HepG2 (cell line): Measurements from ENCODE around the gene ERVH48-1. TPM values are rescaled to one million over a fixed set of nuclear protein-coding genes. Genes with fewer than 3 reads are reported as not detected.

Experiments used
- ATAC-seq: fragments of 200-7000 bp; cut with Tn5 transposase; 3 replicates; pipeline ENCODE4 v1.9.1; 2020; ENCODE audit warnings: mild to moderate bottlenecking, moderate library complexity
- BruUV-seq: library from RNA; stranded (reverse); fragments of 400-500 nt; replicated peaks from 2 replicates; lab custom pipeline; 2021; lab: Mats Ljungman, UMichigan
- CTCF ChIA-PET: fragments of 300-600 bp; formaldehyde crosslinking; extraction: SDS; loops from one replicate; lab custom pipeline; 2021; ENCODE audit warnings: low total read pairs, inconsistent platforms, low intra/inter-chr PET ratio; lab: Yijun Ruan, JAX
- POLR2A ChIA-PET: fragments of 350-600 bp; sonication (Branson Sonifier 250); formaldehyde crosslinking; loops from one replicate; lab custom pipeline; 2020; ENCODE audit warnings: antibody characterized with exemption, inconsistent platforms; lab: Yijun Ruan, JAX
- DNase-seq: peaks from one replicate; pipeline ENCODE4 v3.0.0-alpha.2; 2015; ENCODE audit warnings: low spot score
- FAIRE-seq: peaks from 3 replicates; lab custom pipeline; 2011; peaks lifted over from hg19 to GRCh38; lab: Jason Lieb, UNC
- H2AFZ ChIP-seq: one replicate; pipeline ENCODE4 v1.6.1; 2011; ENCODE audit warnings: low read length, inconsistent platforms
- H3K27ac ChIP-seq: fragments of 300-600 bp; 3 replicates; pipeline ENCODE4 v1.8.0; 2011; ENCODE audit warnings: mixed run types, mild to moderate bottlenecking, mixed read lengths, low read length, inconsistent platforms; ENCODE audit not compliant: insufficient read depth; ENCODE audit errors: extremely low read length
- H3K27me3 ChIP-seq, 2 experiments: fragments of 200-600 bp in 1 of 2; 2 replicates in 1 of 2; 3 replicates in 1 of 2; pipeline versions ENCODE4 v1.6.0 to v1.8.0; 2011; ENCODE audit warnings: low read length in 2 of 2, mild to moderate bottlenecking in 2 of 2, moderate library complexity in 2 of 2, inconsistent platforms in 1 of 2; ENCODE audit not compliant: insufficient read depth in 2 of 2, control insufficient read depth in 1 of 2
- H3K36me3 ChIP-seq, 2 experiments: fragments of 200-600 bp in 1 of 2; replicated peaks in 1 of 2; 2 replicates in 1 of 2; 3 replicates in 1 of 2; pipeline versions ENCODE4 v1.5.1 to v1.8.0; 2011; ENCODE audit warnings: low read length in 2 of 2, inconsistent platforms in 1 of 2; ENCODE audit not compliant: insufficient read depth in 2 of 2, control insufficient read depth in 1 of 2
- H3K4me1 ChIP-seq: 2 replicates; pipeline ENCODE4 v1.5.1; 2012; ENCODE audit warnings: low read length, inconsistent platforms; ENCODE audit not compliant: insufficient read depth
- H3K4me2 ChIP-seq: 2 replicates; pipeline ENCODE4 v1.6.0; 2011; ENCODE audit warnings: low read depth, low read length, inconsistent platforms
- H3K4me3 ChIP-seq, 3 experiments: fragments of 200-600 bp in 1 of 3; sonication (generic), shearing (Covaris generic) in 1 of 3; replicated peaks in 1 of 3; 2 replicates each; pipeline ENCODE4 v1.5.1; 2011 to 2016; ENCODE audit warnings: low read length in 3 of 3, inconsistent platforms in 2 of 3, low read depth in 2 of 3, mild to moderate bottlenecking in 2 of 3, control low read depth in 1 of 3, mixed read lengths in 1 of 3; ENCODE audit not compliant: insufficient read depth in 1 of 3
- H3K79me2 ChIP-seq: one replicate; pipeline ENCODE4 v1.6.1; 2011; ENCODE audit warnings: low read length, inconsistent platforms; ENCODE audit not compliant: insufficient read depth
- H3K9ac ChIP-seq: 2 replicates; pipeline ENCODE4 v1.6.0; 2011; ENCODE audit warnings: mild to moderate bottlenecking, low read depth, low read length, inconsistent platforms; ENCODE audit not compliant: insufficient read depth
- H3K9me3 ChIP-seq: 2 replicates; pipeline ENCODE4 v1.5.1; 2012; ENCODE audit warnings: mild to moderate bottlenecking, low read length
- H4K20me1 ChIP-seq: 2 replicates; pipeline ENCODE4 v1.6.0; 2011; ENCODE audit warnings: inconsistent platforms, mild to moderate bottlenecking, low read length, moderate library complexity; ENCODE audit not compliant: insufficient read depth
- CBX1 ChIP-seq: IDR thresholded peaks from one replicate; pipeline ENCODE4 v1.6.1; 2016; ENCODE audit warnings: antibody characterized with exemption, low read depth
- CBX5 ChIP-seq: sonication (generic); formaldehyde crosslinking; IDR thresholded peaks from 2 replicates; pipeline ENCODE4 v1.4.0; 2020; ENCODE audit warnings: missing genetic modification reagents, borderline replicate concordance
- MATR3 ChIP-seq: sonication (generic); formaldehyde crosslinking; IDR thresholded peaks from 2 replicates; pipeline ENCODE4 v1.4.0; 2020; ENCODE audit warnings: missing genetic modification reagents
- TRIM22 ChIP-seq: fragments of 450-650 bp; IDR thresholded peaks from 2 replicates; pipeline ENCODE4 v1.6.1; 2017
- ZBTB2 ChIP-seq: sonication (generic); formaldehyde crosslinking; IDR thresholded peaks from 2 replicates; pipeline ENCODE4 v1.8.0; 2022; ENCODE audit warnings: low read depth, missing genetic modification reagents
- ZNF383 ChIP-seq: sonication (generic); formaldehyde crosslinking; IDR thresholded peaks from 2 replicates; pipeline ENCODE4 v1.4.0; 2020; ENCODE audit warnings: missing genetic modification reagents, mild to moderate bottlenecking, borderline replicate concordance
- WGBS: methylation state at CpG from one replicate; pipeline ENCODE4 v1.1.6; 2017; ENCODE audit warnings: low lambda C conversion rate; 5-methylcytosine and 5-hydroxymethylcytosine counted together
- in situ Hi-C: cut with HindIII; loops from 2 replicates; pipeline ENCODE4 v1.10.0; 2017; ENCODE audit warnings: low pct_unique_long_range_greater_than_20kb; ENCODE audit not compliant: extremely low pct_ligation_motif_present
- intact Hi-C: fragments of 100-400 bp; cut with micrococcal nuclease; formaldehyde crosslinking; loops from one replicate; pipeline ENCODE4 v1.10.0; 2022; ENCODE audit not compliant: unreplicated experiment
- polyA plus RNA-seq, 8 experiments: library from polyadenylated mRNA; depleted of rRNA in 3 of 8; stranded (reverse) in 7 of 8; unstranded in 1 of 8; fragments of >200 nt; fragmentation: Illumina TruSeq in 4 of 8; extraction: Trizol in 4 of 8; gene quantifications; 2 replicates each; pipeline versions ENCODE4 v1.2.1 to v1.2.3, GENCODE V29; 2011 to 2016; ENCODE audit warnings: low read depth in 4 of 8, missing spikeins in 1 of 8, mixed read lengths in 1 of 8; ENCODE audit not compliant: insufficient read depth in 1 of 8
- total RNA-seq, 5 experiments: library from RNA; depleted of rRNA; stranded (reverse); fragments of >200 nt; fragmentation: Illumina TruSeq; extraction: Trizol; gene quantifications; 2 replicates each; pipeline ENCODE4 v1.2.3, GENCODE V29; 2016; ENCODE audit warnings: low read depth in 1 of 5

ERVH48-1 gene
- total and polyA plus RNA-seq, 2 of the 13 experiments (the other 11 are each of a cell fraction or from before 2014, with no cell fraction given) = 1.8 TPM; not detected in 1

DNA sequence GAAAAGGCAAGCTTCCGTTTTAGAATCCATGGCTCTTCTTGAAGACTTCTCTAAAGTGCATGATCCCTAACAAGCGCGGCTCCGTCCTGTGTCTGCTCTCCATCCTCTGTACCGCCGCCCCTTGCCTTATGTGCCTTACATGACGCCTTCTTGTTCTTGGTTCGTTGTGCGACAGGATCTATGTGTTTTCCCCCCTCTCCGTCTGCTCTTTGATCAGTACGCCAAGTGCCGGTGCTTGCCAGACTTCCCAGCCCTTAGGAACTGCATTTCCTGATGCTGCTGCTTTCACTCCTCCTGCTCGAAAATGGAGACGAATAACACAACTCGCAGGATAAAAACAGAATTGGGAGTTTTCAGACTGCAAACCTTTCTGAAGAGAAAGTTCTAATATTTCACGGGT is 19.2 kb downstream of the ERVH48-1 start (continued):
- TF ChIP-seq ZBTB2 = no peak
- TF ChIP-seq TRIM22 = no peak

- Histone ChIP-seq H3K4me2 (no peak overlapping the region), H3K27me3 (no peaks in the 10 kb centered on the region), H3K79me2 (no peaks in the 10 kb centered on the region), H3K9me3 (no peaks in the 10 kb centered on the region), H3K36me3 (peaks cover 11 to 67% of the 10 kb centered on the region in 2 experiments), H3K27ac (no peak overlapping the region), H3K4me3 (no peak overlapping the region), H4K20me1 (peaks cover 3% of the 10 kb centered on the region; the same call in 1 of the 2 replicates), H2AFZ (no peak overlapping the region), H3K9ac (no peak overlapping the region), H3K4me1 (no peaks in the 10 kb centered on the region)
- no peak for DNase-seq
- no peak for TF ChIP-seq ZNF383
- TF ChIP-seq MATR3 = no peak
- TF ChIP-seq CBX5 (CRISPR knock-in tag) = no peak
- no peak for TF ChIP-seq CBX1
- ChIA-PET POLR2A (no interaction called here), CTCF (no interaction called here)
- intact Hi-C loops (no loop called here), in situ Hi-C loops (no loop called here)
- no TSS peak for BruUV-seq
- WGBS = 99% methylated on average over 8 of the region's 8 CpGs
- ATAC-seq = no peak
- no peak for FAIRE-seq
These were observed 20.2 kb downstream of the ERVH48-1 start for GRCh38 chr21:42905195-42905594.
